RWPE2 (cell line): ENCODE data around the gene GCC2.

Experiments used
- ATAC-seq: fragments of 200-7000 bp; cut with Tn5 transposase; 3 replicates; pipeline ENCODE4 v1.9.1; 2021; ENCODE audit warnings: low read depth
- DNase-seq: peaks from one replicate; pipeline ENCODE4 v3.0.0-alpha.2; 2020; ENCODE audit warnings: low spot score
- H3K27ac ChIP-seq: fragments of 450-650 bp; 2 replicates; pipeline ENCODE4 v1.5.1; 2017; ENCODE audit warnings: mild to moderate bottlenecking; ENCODE audit not compliant: poor library complexity, severe bottlenecking
- H3K27me3 ChIP-seq: fragments of 250-450 bp; sonication (Bioruptor Pico); 2 replicates; pipeline ENCODE4 v1.5.1; 2021; ENCODE audit warnings: mild to moderate bottlenecking, moderate library complexity; ENCODE audit not compliant: insufficient read depth, poor library complexity, severe bottlenecking
- H3K36me3 ChIP-seq: fragments of 250-450 bp; sonication (Bioruptor Pico); 2 replicates; pipeline ENCODE4 v1.5.1; 2020; ENCODE audit warnings: low read depth, mild to moderate bottlenecking, moderate library complexity
- H3K4me1 ChIP-seq: fragments of 250-450 bp; sonication (Bioruptor Pico); 2 replicates; pipeline ENCODE4 v1.5.1; 2021; ENCODE audit warnings: mild to moderate bottlenecking, moderate library complexity; ENCODE audit not compliant: insufficient read depth, poor library complexity, severe bottlenecking
- H3K4me3 ChIP-seq: fragments of 250-450 bp; sonication (Bioruptor Pico); 2 replicates; pipeline ENCODE4 v1.5.1; 2021; ENCODE audit warnings: mild to moderate bottlenecking, moderate library complexity; ENCODE audit not compliant: severe bottlenecking
- H3K9me3 ChIP-seq: fragments of 250-450 bp; sonication (Bioruptor Pico); 2 replicates; pipeline ENCODE4 v1.5.1; 2021; ENCODE audit warnings: mild to moderate bottlenecking, moderate library complexity; ENCODE audit not compliant: severe bottlenecking
- TF ChIP-seq, protein P1 (sequence below): fragments of 450-650 bp; IDR thresholded peaks from one replicate; pipeline ENCODE4 v1.5.1; 2017; ENCODE audit warnings: mild to moderate bottlenecking, moderate library complexity; ENCODE audit not compliant: poor library complexity, severe bottlenecking

Gene GCC2

DNA sequence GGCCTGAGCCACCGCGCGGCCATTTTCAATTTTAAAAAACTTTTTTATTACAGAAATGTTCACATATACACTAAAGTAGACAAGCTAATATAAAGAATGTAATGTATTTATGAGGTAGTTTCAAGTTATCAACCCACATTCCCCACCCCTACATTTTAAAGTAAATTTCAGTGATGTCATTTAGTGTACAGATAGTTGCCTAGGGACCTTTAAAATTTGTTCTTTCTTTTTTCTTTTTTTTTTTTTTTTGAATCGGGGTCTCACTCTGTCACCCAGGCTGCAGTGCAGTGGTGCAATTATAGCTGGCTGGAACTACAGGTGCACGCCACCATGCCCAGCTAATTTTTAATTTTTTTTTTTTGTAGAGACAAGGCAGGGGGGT, 82.7 kb downstream of the GCC2 start:
- Histone ChIP-seq H3K4me1 (peaks cover 8% of the 10 kb centered on the region), H3K27me3 (no peaks in the 10 kb centered on the region), H3K4me3 (no peak overlapping the region), H3K9me3 (no peaks in the 10 kb centered on the region), H3K36me3 (no peaks in the 10 kb centered on the region), H3K27ac (no peak overlapping the region)
- TF ChIP-seq, protein P1, sequence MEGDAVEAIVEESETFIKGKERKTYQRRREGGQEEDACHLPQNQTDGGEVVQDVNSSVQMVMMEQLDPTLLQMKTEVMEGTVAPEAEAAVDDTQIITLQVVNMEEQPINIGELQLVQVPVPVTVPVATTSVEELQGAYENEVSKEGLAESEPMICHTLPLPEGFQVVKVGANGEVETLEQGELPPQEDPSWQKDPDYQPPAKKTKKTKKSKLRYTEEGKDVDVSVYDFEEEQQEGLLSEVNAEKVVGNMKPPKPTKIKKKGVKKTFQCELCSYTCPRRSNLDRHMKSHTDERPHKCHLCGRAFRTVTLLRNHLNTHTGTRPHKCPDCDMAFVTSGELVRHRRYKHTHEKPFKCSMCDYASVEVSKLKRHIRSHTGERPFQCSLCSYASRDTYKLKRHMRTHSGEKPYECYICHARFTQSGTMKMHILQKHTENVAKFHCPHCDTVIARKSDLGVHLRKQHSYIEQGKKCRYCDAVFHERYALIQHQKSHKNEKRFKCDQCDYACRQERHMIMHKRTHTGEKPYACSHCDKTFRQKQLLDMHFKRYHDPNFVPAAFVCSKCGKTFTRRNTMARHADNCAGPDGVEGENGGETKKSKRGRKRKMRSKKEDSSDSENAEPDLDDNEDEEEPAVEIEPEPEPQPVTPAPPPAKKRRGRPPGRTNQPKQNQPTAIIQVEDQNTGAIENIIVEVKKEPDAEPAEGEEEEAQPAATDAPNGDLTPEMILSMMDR: no peak
- ATAC-seq (no peak), DNase-seq (no peak)

- H3K36me3 ChIP-seq: no peaks in the 10 kb centered on the region
- H3K27me3 ChIP-seq: no peaks in the 10 kb centered on the region
- peak within 1 kb of the TSS; percentile 45 for H3K4me3 ChIP-seq
- H3K9me3 ChIP-seq: no peaks in the 10 kb centered on the region
- ATAC-seq (peak; percentile 88), DNase-seq (peak; percentile 91)
- peak within 1 kb of the TSS; percentile 95 for H3K27ac ChIP-seq
- H3K4me1 ChIP-seq: peaks cover 24% of the 10 kb centered on the region
- TF ChIP-seq, protein P1: peak; percentile 31
Measured at GRCh38 chr2:108533832-108534583, 85.0 kb downstream of the GCC2 start, which contains the start of gene LIMS1. TSS of gene LIMS1 (plus strand) at chr2:108534470. CDS start at chr2:108534563, 93 bp downstream.

DNA sequence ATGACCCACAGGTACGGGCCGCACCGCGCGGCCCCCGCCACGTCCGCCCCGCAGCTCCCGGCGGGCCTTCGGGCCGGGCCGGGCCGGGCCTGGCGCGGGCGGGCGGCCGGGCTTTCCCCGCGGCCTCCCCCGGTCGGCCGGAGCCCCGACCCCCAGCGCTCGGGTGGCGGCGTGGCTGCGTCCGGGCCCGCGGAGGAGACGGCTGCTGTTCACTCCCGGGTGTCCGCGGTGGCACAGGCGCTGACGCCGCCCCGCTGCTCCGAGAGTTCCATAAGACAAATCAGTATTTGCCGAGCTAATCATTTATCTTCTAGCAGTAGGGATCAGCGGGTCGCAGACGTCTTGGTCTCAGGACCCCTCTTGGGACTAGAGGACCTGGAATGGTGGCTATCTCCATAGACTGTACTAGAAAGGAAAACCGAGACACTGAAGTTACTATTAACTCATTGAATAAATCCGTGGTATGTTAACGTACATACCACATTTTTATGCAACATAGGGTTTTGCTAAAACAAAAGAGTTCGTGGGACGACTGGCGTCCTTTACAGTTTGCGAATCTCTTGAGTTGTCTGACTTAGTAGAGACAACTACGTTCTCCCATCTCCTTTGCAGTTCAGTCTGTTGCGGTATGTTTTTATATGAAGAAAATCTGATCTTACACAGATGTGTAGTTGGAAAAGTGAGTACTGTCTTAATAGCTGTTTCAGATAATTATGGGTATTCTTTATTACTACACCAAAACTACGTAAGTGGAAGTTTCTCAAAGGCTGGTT, 85.8 kb downstream of the GCC2 start:
- Histone ChIP-seq H3K27ac (peak overlapping the region; percentile 95), H3K4me3 (peak overlapping the region; percentile 45), H3K4me1 (peaks cover 24% of the 10 kb centered on the region), H3K36me3 (no peaks in the 10 kb centered on the region), H3K27me3 (no peaks in the 10 kb centered on the region), H3K9me3 (no peaks in the 10 kb centered on the region)
- TF ChIP-seq, protein P1: no peak
- DNase-seq (no peak), ATAC-seq (peak; percentile 10)

- no peak for DNase-seq
- TF ChIP-seq, protein P1: no peak
- peak overlapping the region; percentile 95 for H3K27ac ChIP-seq
Measured at GRCh38 chr2:108535357-108535631, 86.3 kb downstream of the GCC2 start.

More at GRCh38 chr2:108535357-108535631, 86.3 kb downstream of the GCC2 start:
- H3K36me3 ChIP-seq: no peaks in the 10 kb centered on the region
- H3K9me3 ChIP-seq: no peaks in the 10 kb centered on the region
- no peak for ATAC-seq
- peak overlapping the region; percentile 45 for H3K4me3 ChIP-seq
- no peaks in the 10 kb centered on the region for H3K27me3 ChIP-seq
- H3K4me1 ChIP-seq: peaks cover 24% of the 10 kb centered on the region
